22Rv1 (cell line): ENCODE results near the gene TIMM50.

Source experiments
- ZFX ChIP-seq: fragments of 450-650 bp; IDR thresholded peaks from 2 replicates; pipeline ENCODE4 v1.6.1; 2017; ENCODE audit warnings: antibody characterized with exemption, borderline replicate concordance
- TF ChIP-seq, protein P1 (sequence below): fragments of 450-650 bp; IDR thresholded peaks from 2 replicates; pipeline ENCODE4 v1.5.1; 2017; ENCODE audit warnings: mild to moderate bottlenecking

DNA sequence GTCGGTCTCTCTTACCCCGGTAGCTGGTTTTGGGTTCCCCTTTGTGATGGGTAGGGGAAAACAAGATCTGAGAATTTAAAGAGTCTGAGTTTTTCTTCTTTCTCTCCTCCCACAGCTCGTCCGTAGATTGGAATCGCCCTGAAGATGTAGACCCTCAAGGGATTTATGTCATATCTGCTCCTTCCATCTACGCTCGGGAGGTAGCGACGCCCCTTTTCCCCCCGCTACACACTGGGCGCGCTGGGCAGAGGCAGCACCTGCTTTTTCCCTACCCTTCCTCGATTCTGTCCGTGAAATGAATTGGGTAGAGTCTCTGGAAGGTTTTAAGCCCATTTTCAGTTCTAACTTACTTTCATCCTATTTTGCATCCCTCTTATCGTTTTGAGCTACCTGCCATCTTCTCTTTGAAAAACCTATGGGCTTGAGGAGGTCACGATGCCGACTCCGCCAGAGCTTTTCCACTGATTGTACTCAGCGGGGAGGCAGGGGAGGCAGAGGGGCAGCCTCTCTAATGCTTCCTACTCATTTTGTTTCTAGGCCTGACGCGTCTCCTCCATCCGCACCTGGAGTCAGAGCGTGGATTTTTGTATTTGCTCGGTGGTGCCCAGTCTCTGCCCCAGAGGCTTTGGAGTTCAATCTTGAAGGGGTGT lies 27.2 kb downstream of the TIMM50 start:
- TF ChIP-seq, protein P1, sequence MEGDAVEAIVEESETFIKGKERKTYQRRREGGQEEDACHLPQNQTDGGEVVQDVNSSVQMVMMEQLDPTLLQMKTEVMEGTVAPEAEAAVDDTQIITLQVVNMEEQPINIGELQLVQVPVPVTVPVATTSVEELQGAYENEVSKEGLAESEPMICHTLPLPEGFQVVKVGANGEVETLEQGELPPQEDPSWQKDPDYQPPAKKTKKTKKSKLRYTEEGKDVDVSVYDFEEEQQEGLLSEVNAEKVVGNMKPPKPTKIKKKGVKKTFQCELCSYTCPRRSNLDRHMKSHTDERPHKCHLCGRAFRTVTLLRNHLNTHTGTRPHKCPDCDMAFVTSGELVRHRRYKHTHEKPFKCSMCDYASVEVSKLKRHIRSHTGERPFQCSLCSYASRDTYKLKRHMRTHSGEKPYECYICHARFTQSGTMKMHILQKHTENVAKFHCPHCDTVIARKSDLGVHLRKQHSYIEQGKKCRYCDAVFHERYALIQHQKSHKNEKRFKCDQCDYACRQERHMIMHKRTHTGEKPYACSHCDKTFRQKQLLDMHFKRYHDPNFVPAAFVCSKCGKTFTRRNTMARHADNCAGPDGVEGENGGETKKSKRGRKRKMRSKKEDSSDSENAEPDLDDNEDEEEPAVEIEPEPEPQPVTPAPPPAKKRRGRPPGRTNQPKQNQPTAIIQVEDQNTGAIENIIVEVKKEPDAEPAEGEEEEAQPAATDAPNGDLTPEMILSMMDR, result no peak
- TF ChIP-seq ZFX, result no peak
